WERI-Rb-1 (cell line): ENCODE measurements around the gene IBA57.
"Not testable (repeated sequence)": the region's sequence is repeated elsewhere in the genome, so short reads cannot be mapped to it uniquely, and the experiment has no call there.

Experiments
- DNase-seq: peaks from one replicate; pipeline ENCODE4 v3.0.0-alpha.2; 2020
- H3K27ac ChIP-seq: fragments of 250-450 bp; sonication (Bioruptor Pico); 2 replicates; pipeline ENCODE4 v1.5.1; 2020; ENCODE audit warnings: mild to moderate bottlenecking, moderate library complexity
- H3K27me3 ChIP-seq: fragments of 250-450 bp; sonication (Bioruptor Pico); 2 replicates; pipeline ENCODE4 v1.5.1; 2021; ENCODE audit warnings: mild to moderate bottlenecking, low read depth, moderate library complexity; ENCODE audit not compliant: insufficient read depth, severe bottlenecking
- H3K36me3 ChIP-seq: fragments of 250-450 bp; sonication (Bioruptor Pico); 2 replicates; pipeline ENCODE4 v1.5.1; 2020; ENCODE audit warnings: mild to moderate bottlenecking, moderate library complexity
- H3K4me3 ChIP-seq: 2 replicates; pipeline ENCODE4 v1.5.1; 2011; ENCODE audit warnings: low read depth, mild to moderate bottlenecking, control low read depth, low read length
- H3K9me3 ChIP-seq: fragments of 250-450 bp; sonication (Bioruptor Pico); 2 replicates; pipeline ENCODE4 v1.5.1; 2021; ENCODE audit warnings: mild to moderate bottlenecking, moderate library complexity; ENCODE audit not compliant: severe bottlenecking
- CTCF ChIP-seq: IDR thresholded peaks from 2 replicates; pipeline ENCODE4 v1.5.1; 2011; ENCODE audit warnings: low read depth, mild to moderate bottlenecking, control low read depth, inconsistent platforms, low read length

The IBA57 gene

GRCh38 chr1:228171221-228171891 is 5.8 kb downstream of the IBA57 start:
- no peak overlapping the region for H3K4me3 ChIP-seq
- no peaks in the 10 kb centered on the region for H3K36me3 ChIP-seq
- H3K27me3 ChIP-seq: no peaks in the 10 kb centered on the region
- DNase-seq: no peak
- no peak for TF ChIP-seq CTCF
- no peak overlapping the region for H3K27ac ChIP-seq
- H3K9me3 ChIP-seq: no peaks in the 10 kb centered on the region

- DNase-seq: no peak
- Histone ChIP-seq H3K27ac (no peak overlapping the region), H3K9me3 (no peaks in the 10 kb centered on the region), H3K4me3 (no peak overlapping the region), H3K36me3 (no peaks in the 10 kb centered on the region), H3K27me3 (no peaks in the 10 kb centered on the region)
- TF ChIP-seq CTCF: no peak
Observed at GRCh38 chr1:228172591-228173527, 7.3 kb downstream of the IBA57 start.

- not testable (repeated sequence) for DNase-seq, H3K27ac ChIP-seq, H3K4me3 ChIP-seq, H3K27me3 ChIP-seq, H3K9me3 ChIP-seq, H3K36me3 ChIP-seq
Observed at GRCh38 chr1:228173528-228174481, 8.2 kb downstream of the IBA57 start.

GRCh38 chr1:228174482-228175315 is 9.1 kb downstream of the IBA57 start:
- H3K4me3 ChIP-seq: no peak overlapping the region
- no peaks in the 10 kb centered on the region for H3K9me3 ChIP-seq
- TF ChIP-seq CTCF: no peak
- H3K27ac ChIP-seq: no peak overlapping the region
- H3K27me3 ChIP-seq: no peaks in the 10 kb centered on the region
- H3K36me3 ChIP-seq: no peaks in the 10 kb centered on the region
- no peak for DNase-seq

GRCh38 chr1:228175316-228176023 is 9.9 kb downstream of the IBA57 start:
- Histone ChIP-seq H3K27ac (no peak overlapping the region), H3K4me3 (no peak overlapping the region), H3K27me3 (no peaks in the 10 kb centered on the region), H3K36me3 (no peaks in the 10 kb centered on the region), H3K9me3 (no peaks in the 10 kb centered on the region)
- TF ChIP-seq CTCF: no peak
- DNase-seq: no peak
